ENCODE results near the gene TMEM72. TPM values are rescaled to one million over a fixed set of nuclear protein-coding genes. Genes with fewer than 3 reads are reported as not detected.

TMEM72 gene
- total and polyA plus RNA-seq, 2 of the 13 experiments (the other 11 are each of a cell fraction or from before 2014, with no cell fraction given) = 0.04 TPM; not detected in 1

DNA sequence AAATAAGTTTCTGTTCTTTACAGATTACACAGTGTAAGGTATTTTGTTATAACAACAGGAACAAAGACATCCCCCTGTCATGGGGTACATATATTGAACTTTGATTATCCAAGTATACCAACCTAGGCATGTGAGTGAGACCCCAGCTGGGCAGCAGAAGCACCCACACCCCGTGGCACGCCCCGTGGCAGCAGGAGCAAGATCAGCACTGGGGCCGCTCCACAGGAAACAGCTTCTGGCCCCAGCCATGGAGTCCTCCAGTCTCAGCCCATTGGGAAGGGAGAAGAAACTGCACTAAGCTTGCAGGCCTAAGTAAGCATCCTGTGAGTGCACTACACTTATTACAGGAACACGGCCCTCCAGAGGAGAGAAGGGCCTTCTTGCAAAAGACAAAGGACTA is 24.2 kb upstream of the TMEM72 start:
- POLR2A ChIA-PET = no interaction called here
- intact Hi-C loops (cut with micrococcal nuclease; ENCODE audit: unreplicated experiment) = no loop called here
- H4K20me1 ChIP-seq (ENCODE audit: insufficient read depth, low read length) = no peaks in the 10 kb centered on the region
- H3K4me1 ChIP-seq (ENCODE audit: insufficient read depth, low read length) = no peaks in the 10 kb centered on the region
- no peaks in the 10 kb centered on the region for H3K36me3 ChIP-seq (replicated peaks in 1 of 2; ENCODE audit: control insufficient read depth in 1 of 2, insufficient read depth in 2 of 2, low read length in 2 of 2)
- H3K9ac ChIP-seq (ENCODE audit: insufficient read depth, low read depth, low read length) = no peak overlapping the region
- BruUV-seq (replicated peaks) = no TSS peak
- FAIRE-seq (no peak), DNase-seq (ENCODE audit: low spot score) (no peak), ATAC-seq (no peak)
- H3K4me2 ChIP-seq (ENCODE audit: low read depth, low read length) = no peak overlapping the region
- no peak overlapping the region for H2AFZ ChIP-seq (ENCODE audit: low read length)
- H3K79me2 ChIP-seq (ENCODE audit: insufficient read depth, low read length) = no peaks in the 10 kb centered on the region
- TF ChIP-seq, protein P1, sequence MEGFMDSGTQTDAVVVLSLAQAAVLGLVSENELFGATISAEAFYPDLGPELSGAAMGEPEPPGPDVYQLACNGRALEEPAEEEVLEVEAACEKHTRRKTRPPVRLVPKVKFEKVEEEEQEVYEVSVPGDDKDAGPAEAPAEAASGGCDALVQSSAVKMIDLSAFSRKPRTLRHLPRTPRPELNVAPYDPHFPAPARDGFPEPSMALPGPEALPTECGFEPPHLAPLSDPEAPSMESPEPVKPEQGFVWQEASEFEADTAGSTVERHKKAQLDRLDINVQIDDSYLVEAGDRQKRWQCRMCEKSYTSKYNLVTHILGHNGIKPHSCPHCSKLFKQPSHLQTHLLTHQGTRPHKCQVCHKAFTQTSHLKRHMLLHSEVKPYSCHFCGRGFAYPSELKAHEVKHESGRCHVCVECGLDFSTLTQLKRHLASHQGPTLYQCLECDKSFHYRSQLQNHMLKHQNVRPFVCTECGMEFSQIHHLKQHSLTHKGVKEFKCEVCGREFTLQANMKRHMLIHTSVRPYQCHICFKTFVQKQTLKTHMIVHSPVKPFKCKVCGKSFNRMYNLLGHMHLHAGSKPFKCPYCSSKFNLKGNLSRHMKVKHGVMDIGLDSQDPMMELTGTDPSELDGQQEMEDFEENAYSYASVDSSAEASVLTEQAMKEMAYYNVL (CRISPR knock-in tag; IDR thresholded peaks at IDR 0.05; ENCODE audit: borderline replicate concordance) = no peak
- no peak for TF ChIP-seq ZNF10 (CRISPR knock-in tag; IDR thresholded peaks at IDR 0.05; ENCODE audit: borderline replicate concordance, low read depth)
- no peak for TF ChIP-seq ZIK1 (CRISPR knock-in tag; IDR thresholded peaks at IDR 0.05; ENCODE audit: borderline replicate concordance, low read depth)
- no peak for TF ChIP-seq SMYD3 (CRISPR knock-in tag; IDR thresholded peaks at IDR 0.05)
- TF ChIP-seq ZNF615 (CRISPR knock-in tag; IDR thresholded peaks at IDR 0.05; ENCODE audit: borderline replicate concordance) = no peak
- no peak for TF ChIP-seq MEIS2 (CRISPR knock-in tag; IDR thresholded peaks at IDR 0.05)
- in situ Hi-C loops (cut with HindIII; ENCODE audit: extremely low pct_ligation_motif_present, low pct_unique_long_range_greater_than_20kb) = no loop called here
- no peaks in the 10 kb centered on the region for H3K9me3 ChIP-seq (ENCODE audit: low read length)
- no peak overlapping the region for H3K27ac ChIP-seq (ENCODE audit: extremely low read length, insufficient read depth, low read length)
- CTCF ChIA-PET (ENCODE audit: low intra/inter-chr PET ratio, low total read pairs) = no interaction called here
- peaks cover 0 to 21% of the 10 kb centered on the region in 2 experiments; a peak in 2 of 5 replicates for H3K27me3 ChIP-seq (ENCODE audit: control insufficient read depth in 1 of 2, insufficient read depth in 2 of 2, low read length in 2 of 2)
- 45% methylated on average over 1 of the region's 5 CpGs for WGBS (ENCODE audit: low lambda C conversion rate)
- no peak overlapping the region for H3K4me3 ChIP-seq (replicated peaks in 1 of 3; ENCODE audit: insufficient read depth in 1 of 3, low read depth in 2 of 3, low read length in 3 of 3)

DNA sequence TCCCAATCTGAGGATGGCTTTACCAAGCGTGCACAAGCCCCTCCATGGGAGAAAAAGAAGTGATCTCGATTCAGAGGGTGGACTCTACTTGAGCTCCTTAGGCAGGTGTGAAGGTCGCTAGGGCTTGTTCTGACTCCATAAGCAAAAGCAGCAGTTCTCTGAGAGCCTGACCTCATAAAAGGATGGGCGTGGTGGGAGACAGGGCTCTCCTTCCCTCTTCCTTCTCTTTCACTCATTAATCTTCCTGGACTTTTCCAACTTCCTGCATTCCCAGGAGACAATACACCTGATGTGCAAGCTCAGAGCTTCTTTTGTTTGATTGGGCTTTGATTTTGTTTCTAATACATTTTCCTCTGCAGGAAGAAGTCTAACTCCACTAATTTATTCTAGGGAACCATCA is 22.3 kb upstream of the TMEM72 start:
- ATAC-seq = no peak
- Histone ChIP-seq H3K9ac (ENCODE audit: insufficient read depth, low read depth, low read length) (no peak overlapping the region), H4K20me1 (ENCODE audit: insufficient read depth, low read length) (no peaks in the 10 kb centered on the region), H3K79me2 (ENCODE audit: insufficient read depth, low read length) (no peaks in the 10 kb centered on the region), H2AFZ (ENCODE audit: low read length) (no peak overlapping the region), H3K27me3 (ENCODE audit: control insufficient read depth in 1 of 2, insufficient read depth in 2 of 2, low read length in 2 of 2) (peaks cover 0 to 12% of the 10 kb centered on the region in 2 experiments; a peak in 1 of 5 replicates), H3K27ac (ENCODE audit: extremely low read length, insufficient read depth, low read length) (no peak overlapping the region), H3K4me2 (ENCODE audit: low read depth, low read length) (no peak overlapping the region), H3K36me3 (replicated peaks in 1 of 2; ENCODE audit: control insufficient read depth in 1 of 2, insufficient read depth in 2 of 2, low read length in 2 of 2) (no peaks in the 10 kb centered on the region), H3K9me3 (ENCODE audit: low read length) (no peaks in the 10 kb centered on the region), H3K4me1 (ENCODE audit: insufficient read depth, low read length) (no peaks in the 10 kb centered on the region), H3K4me3 (replicated peaks in 1 of 3; ENCODE audit: insufficient read depth in 1 of 3, low read depth in 2 of 3, low read length in 3 of 3) (no peak overlapping the region)
- ChIA-PET CTCF (ENCODE audit: low intra/inter-chr PET ratio, low total read pairs) (no interaction called here), POLR2A (no interaction called here)
- no TSS peak for BruUV-seq (replicated peaks)
- intact Hi-C loops (cut with micrococcal nuclease; ENCODE audit: unreplicated experiment) = no loop called here
- 0% methylated on average over 4 of the region's 4 CpGs for WGBS (ENCODE audit: low lambda C conversion rate)
- no peak for DNase-seq (ENCODE audit: low spot score)
- in situ Hi-C loops (cut with HindIII; ENCODE audit: extremely low pct_ligation_motif_present, low pct_unique_long_range_greater_than_20kb) = no loop called here
- no peak for FAIRE-seq
- TF ChIP-seq RFX1 (IDR thresholded peaks at IDR 0.05) (no peak), SCMH1 (CRISPR knock-in tag; IDR thresholded peaks at IDR 0.05; ENCODE audit: borderline replicate concordance) (no peak), AGO2 (optimal IDR thresholded peaks at IDR 0.05; ENCODE audit: low read depth, low read length) (no peak), FOXM1 (CRISPR knock-in tag; IDR thresholded peaks at IDR 0.05) (no peak), ZNF326 (CRISPR knock-in tag; IDR thresholded peaks at IDR 0.05; ENCODE audit: borderline replicate concordance) (no peak), SIX1 (CRISPR knock-in tag; IDR thresholded peaks at IDR 0.05; ENCODE audit: borderline replicate concordance) (no peak), TRIM24 (CRISPR knock-in tag; IDR thresholded peaks at IDR 0.05) (no peak), ZNF484 (CRISPR knock-in tag; IDR thresholded peaks at IDR 0.05; ENCODE audit: borderline replicate concordance, low read depth) (no peak), ZNF749 (CRISPR knock-in tag; IDR thresholded peaks at IDR 0.05; ENCODE audit: borderline replicate concordance) (no peak)
- TF ChIP-seq, protein P2, sequence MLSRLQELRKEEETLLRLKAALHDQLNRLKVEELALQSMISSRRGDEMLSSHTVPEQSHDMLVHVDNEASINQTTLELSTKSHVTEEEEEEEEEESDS (CRISPR knock-in tag; IDR thresholded peaks at IDR 0.05; ENCODE audit: borderline replicate concordance) = no peak
- TF ChIP-seq, protein P3, sequence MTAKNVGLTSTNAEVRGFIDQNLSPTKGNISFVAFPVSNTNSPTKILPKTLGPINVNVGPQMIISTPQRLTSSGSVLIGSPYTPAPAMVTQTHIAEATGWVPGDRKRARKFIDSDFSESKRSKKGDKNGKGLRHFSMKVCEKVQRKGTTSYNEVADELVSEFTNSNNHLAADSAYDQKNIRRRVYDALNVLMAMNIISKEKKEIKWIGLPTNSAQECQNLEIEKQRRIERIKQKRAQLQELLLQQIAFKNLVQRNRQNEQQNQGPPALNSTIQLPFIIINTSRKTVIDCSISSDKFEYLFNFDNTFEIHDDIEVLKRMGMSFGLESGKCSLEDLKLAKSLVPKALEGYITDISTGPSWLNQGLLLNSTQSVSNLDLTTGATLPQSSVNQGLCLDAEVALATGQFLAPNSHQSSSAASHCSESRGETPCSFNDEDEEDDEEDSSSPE (CRISPR knock-in tag; IDR thresholded peaks at IDR 0.05) = no peak
